ENCODE data around the gene GAS7.

The GAS7 gene

GRCh38 chr17:9982159-9982558 lies 216.2 kb downstream of the GAS7 start:
- TF ChIP-seq CTCF (IDR thresholded peaks at IDR 0.05; ENCODE audit: insufficient read depth, low read depth, low read length, missing control alignments), result peak; percentile 32
- no peak overlapping the region for H3K4me3 ChIP-seq (ENCODE audit: low read depth, low read length)
- DNase-seq (ENCODE audit: low read depth), result peak; percentile 47

GRCh38 chr17:9981344-9981915 lies 217.0 kb downstream of the GAS7 start:
- TF ChIP-seq CTCF (IDR thresholded peaks at IDR 0.05; ENCODE audit: insufficient read depth, low read depth, low read length, missing control alignments), result no peak
- H3K4me3 ChIP-seq (ENCODE audit: low read depth, low read length), result no peak overlapping the region
- DNase-seq (ENCODE audit: low read depth), result no peak

- DNase-seq (ENCODE audit: low read depth), result no peak
- H3K4me3 ChIP-seq (ENCODE audit: low read depth, low read length), result no peak overlapping the region
- no peak for TF ChIP-seq CTCF (IDR thresholded peaks at IDR 0.05; ENCODE audit: insufficient read depth, low read depth, low read length, missing control alignments)
Observed at GRCh38 chr17:9979463-9979995, 218.9 kb downstream of the GAS7 start.

- TF ChIP-seq CTCF (IDR thresholded peaks at IDR 0.05; ENCODE audit: insufficient read depth, low read depth, low read length, missing control alignments), result no peak
- peak; percentile 36 for DNase-seq (ENCODE audit: low read depth)
- no peak overlapping the region for H3K4me3 ChIP-seq (ENCODE audit: low read depth, low read length)
Observed at GRCh38 chr17:9977180-9977575, 221.2 kb downstream of the GAS7 start.

- no peak overlapping the region for H3K4me3 ChIP-seq (ENCODE audit: low read depth, low read length)
- no peak for TF ChIP-seq CTCF (IDR thresholded peaks at IDR 0.05; ENCODE audit: insufficient read depth, low read depth, low read length, missing control alignments)
- DNase-seq (ENCODE audit: low read depth), result no peak
Observed at GRCh38 chr17:9976283-9977179, 221.9 kb downstream of the GAS7 start.

GRCh38 chr17:9974448-9975381 lies 223.7 kb downstream of the GAS7 start:
- TF ChIP-seq CTCF (IDR thresholded peaks at IDR 0.05; ENCODE audit: insufficient read depth, low read depth, low read length, missing control alignments), result no peak
- H3K4me3 ChIP-seq (ENCODE audit: low read depth, low read length), result no peak overlapping the region
- DNase-seq (ENCODE audit: low read depth), result no peak

Data from GM12865 (cell line).